Measurements from ENCODE around the gene GPR157.

Gene GPR157

DNA sequence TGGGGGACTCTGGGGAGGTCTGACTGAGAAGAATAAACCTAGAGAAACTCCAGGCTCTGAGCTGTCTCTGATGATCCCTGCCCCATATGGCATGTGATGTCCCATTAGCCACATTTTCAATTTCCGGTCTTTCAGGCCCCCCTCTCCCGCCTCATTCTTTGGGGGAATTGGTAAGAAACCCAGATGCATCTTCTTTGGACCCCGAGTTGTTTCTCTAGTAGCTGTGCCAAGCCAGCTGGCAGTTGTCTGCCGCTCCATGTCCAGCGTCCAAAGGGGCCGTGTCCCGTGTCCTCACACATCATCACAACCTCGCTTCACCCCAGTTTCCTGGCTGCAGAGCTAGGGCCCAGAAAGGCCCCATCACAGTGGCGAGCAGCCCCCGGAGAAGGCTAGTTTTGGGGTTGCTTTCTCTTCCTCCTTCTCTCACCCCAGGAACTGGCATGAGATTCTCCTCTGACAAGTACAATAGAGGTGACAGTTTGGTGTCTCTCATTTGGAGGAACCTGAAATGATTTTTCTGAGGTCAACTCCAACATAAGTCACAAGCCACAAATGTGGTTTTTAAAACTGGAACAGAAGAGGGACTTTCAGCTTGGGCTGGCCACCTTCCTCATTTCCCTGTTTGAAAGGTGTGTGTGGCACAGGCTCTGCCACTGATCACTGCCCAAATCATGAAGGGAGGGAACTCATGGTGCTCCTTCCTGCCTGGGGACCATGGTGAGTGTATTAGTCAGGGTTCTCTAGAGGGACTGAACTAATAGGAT is 6.4 kb upstream of the GPR157 start:
- Histone ChIP-seq H3K9me3 (no peaks in the 10 kb centered on the region), H3K27me3 (peaks cover 39% of the 10 kb centered on the region), H3K4me1 (ENCODE audit: control insufficient read depth in 1 of 2, insufficient read depth in 1 of 2, low read depth in 1 of 2, low read length in 1 of 2) (no peaks in the 10 kb centered on the region), H3K4me3 (ENCODE audit: low read depth in 1 of 2, low read length in 1 of 2) (no peak overlapping the region), H3K27ac (no peak overlapping the region), H3K36me3 (no peaks in the 10 kb centered on the region)
- TF ChIP-seq CTCF (IDR thresholded peaks at IDR 0.05): no peak

DNA sequence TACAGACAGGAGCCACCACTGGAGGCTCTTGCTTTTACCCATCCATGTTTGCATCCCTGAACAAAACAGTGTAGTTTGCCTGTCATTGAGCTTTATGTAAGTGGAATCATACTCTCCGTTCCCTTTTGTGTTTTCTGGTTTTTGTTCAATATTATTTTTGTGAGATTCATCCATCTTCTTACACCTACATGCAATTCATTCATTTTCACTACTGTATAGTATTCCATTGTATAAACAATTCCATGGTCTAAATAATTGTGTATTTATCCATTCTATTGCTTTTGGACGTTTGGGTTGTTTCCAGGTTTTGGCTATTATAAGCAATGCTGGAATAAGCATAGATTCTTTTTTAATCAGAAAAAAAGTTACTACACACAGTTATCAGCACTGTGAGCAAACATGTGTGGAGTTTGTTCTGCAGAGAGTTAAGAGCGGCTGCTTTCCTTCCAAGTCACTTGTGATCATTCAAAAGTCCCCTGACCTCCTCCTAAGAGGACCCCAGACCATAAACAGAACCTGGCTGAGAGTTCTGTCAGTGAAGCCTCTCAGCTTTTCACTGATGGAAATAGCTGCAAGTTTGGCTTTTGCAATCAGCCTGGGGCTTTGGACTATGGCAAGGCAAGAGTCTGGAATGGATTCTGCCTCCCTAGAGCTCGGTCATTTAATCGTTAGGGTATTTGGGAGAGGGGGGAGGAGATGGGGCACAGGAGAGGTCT is 5.1 kb upstream of the GPR157 start:
- TF ChIP-seq CTCF (IDR thresholded peaks at IDR 0.05): no peak
- Histone ChIP-seq H3K27me3 (peaks cover 39% of the 10 kb centered on the region), H3K4me3 (ENCODE audit: low read depth in 1 of 2, low read length in 1 of 2) (no peak overlapping the region), H3K4me1 (ENCODE audit: control insufficient read depth in 1 of 2, insufficient read depth in 1 of 2, low read depth in 1 of 2, low read length in 1 of 2) (peaks cover 3 to 4% of the 10 kb centered on the region in 2 experiments), H3K36me3 (no peaks in the 10 kb centered on the region), H3K9me3 (no peaks in the 10 kb centered on the region), H3K27ac (no peak overlapping the region)

DNA sequence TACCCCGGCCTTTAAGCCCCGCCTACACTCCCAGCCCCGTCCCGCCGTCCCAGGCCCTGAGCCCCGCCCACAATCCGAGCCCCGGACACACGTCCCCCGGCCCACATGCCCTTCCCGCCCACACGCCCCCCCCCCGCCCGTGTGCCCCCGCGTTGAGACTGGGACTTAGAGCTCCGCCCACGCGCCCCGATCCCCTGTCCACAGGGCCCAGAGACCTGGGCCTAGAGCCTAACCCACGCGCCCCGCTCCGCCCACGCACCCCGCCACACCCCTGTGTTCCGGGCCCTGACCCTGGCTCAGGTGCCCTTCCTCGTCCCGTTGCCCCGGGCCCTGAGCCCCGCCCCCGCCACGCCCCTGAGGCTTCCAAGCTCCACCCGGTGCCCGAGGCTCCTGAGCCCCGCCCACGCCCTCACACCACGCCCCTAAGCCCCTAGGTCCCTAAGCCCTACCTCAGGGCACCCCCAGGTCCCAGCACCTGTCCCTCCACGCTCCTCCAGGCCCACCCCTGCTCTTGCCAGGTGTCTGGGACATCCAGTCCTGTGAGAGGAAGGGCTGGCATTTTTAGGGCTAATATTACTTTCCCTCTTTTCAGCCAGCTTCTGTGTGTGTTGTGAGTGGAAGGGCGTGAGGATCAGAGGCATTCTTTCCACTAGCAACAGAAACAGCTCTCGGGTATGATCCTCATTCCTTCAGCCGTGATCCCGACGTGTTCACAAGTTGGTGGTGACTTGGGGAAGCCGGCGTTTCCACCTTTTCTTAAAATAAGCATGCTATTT is 552 bp upstream of the GPR157 start:
- Histone ChIP-seq H3K4me1 (ENCODE audit: control insufficient read depth in 1 of 2, insufficient read depth in 1 of 2, low read depth in 1 of 2, low read length in 1 of 2) (peaks cover 34 to 36% of the 10 kb centered on the region in 2 experiments), H3K27me3 (peaks cover 22% of the 10 kb centered on the region), H3K27ac (peak overlapping the region; percentile 73), H3K4me3 (ENCODE audit: low read depth in 1 of 2, low read length in 1 of 2) (peak overlapping the region; percentile 45 to 86), H3K36me3 (no peaks in the 10 kb centered on the region), H3K9me3 (no peaks in the 10 kb centered on the region)
- peak; percentile 10 for TF ChIP-seq CTCF (IDR thresholded peaks at IDR 0.05)

DNA sequence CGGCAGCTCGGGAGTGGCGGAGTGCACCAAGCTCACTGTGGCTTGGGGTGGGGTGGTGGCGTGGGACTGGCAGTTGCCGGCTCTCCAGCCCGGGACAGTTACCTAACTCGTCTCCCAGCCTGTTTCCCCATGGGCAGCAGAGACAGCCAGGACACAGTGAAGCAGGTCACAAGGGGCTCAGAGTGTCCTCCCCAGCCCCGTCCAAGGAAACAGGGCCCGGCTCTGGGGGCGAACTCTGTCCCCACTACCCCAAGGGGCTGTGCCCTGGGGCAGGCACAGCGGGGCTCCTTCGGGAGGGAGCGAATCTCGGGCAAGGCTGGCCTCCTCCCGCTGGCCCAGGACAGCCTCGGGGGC is 759 bp downstream of the GPR157 start:
- no peak for TF ChIP-seq CTCF (IDR thresholded peaks at IDR 0.05)

DNA sequence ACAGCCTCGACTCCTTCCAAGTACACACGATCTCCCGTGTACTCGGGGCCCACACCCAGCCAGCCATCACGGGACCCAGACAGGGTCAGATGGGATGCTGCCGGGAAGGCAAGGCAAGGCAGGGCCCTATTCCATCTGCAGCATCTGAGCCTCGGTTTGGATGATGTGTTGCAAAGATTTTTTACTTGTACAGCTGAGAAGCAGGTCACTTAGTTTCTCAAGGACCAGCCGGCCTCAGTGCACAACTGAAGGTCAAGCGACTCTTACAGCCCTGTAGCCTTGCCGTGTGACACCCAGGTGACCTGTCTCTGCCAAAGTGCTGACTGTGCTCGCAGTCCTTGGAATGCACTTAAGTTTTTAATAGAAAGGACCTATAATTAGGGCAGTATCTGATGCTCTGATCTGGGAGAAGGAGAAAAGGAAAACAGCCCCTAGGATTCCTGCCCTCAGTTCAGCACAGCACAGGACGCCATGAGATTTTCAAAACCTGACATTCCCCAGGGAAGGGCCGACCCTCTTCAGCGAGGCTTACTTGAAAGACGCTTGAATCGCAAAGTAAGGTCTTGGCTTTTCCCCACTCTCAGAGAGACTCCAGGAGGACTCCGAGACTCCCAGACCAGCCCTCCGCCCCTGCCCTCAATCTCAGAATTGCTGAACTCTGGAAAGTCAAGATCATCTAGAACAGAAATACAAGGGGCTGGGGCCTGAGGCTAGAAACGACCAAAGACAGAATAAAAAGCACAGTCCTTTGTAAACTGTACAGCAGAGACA is 1.3 kb downstream of the GPR157 start:
- Histone ChIP-seq H3K27ac (no peak overlapping the region), H3K4me3 (ENCODE audit: low read depth in 1 of 2, low read length in 1 of 2) (peak overlapping the region; percentile 79 to 86), H3K9me3 (no peaks in the 10 kb centered on the region), H3K36me3 (no peaks in the 10 kb centered on the region), H3K4me1 (ENCODE audit: control insufficient read depth in 1 of 2, insufficient read depth in 1 of 2, low read depth in 1 of 2, low read length in 1 of 2) (peaks cover 34 to 36% of the 10 kb centered on the region in 2 experiments), H3K27me3 (peaks cover 5% of the 10 kb centered on the region)
- TF ChIP-seq CTCF (IDR thresholded peaks at IDR 0.05): no peak

More for the DNA sequence above, 759 bp downstream of the GPR157 start:
- Histone ChIP-seq H3K4me3 (ENCODE audit: low read depth in 1 of 2, low read length in 1 of 2) (peak overlapping the region; percentile 79 to 86), H3K27me3 (peaks cover 11% of the 10 kb centered on the region), H3K36me3 (no peaks in the 10 kb centered on the region), H3K27ac (peak overlapping the region; percentile 73), H3K4me1 (ENCODE audit: control insufficient read depth in 1 of 2, insufficient read depth in 1 of 2, low read depth in 1 of 2, low read length in 1 of 2) (peaks cover 34 to 36% of the 10 kb centered on the region in 2 experiments), H3K9me3 (no peaks in the 10 kb centered on the region)
